ENCODE data around the gene PGAP1.
A peak's percentile ranks its signal among the peaks of the same experiment; 100 is the strongest.

The PGAP1 gene

DNA sequence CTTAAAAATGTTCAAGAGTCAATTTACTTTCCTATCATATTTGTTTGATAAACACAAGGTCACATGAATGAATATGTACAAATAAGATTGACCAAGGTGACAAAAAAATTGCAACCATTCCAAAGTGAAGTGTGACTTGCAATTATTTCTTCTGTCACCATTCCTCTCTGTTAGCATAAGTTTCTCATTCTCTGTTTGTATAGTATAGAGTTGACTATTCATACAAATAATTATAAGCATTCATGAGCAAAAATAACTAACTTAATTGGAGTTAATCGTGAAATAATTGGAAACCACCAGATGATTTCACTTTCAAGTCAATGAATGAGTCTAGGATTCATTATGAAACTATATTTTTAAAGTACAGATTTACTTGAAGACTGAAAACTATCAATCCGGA lies 42.1 kb downstream of the PGAP1 start:
- no peak for DNase-seq

DNA sequence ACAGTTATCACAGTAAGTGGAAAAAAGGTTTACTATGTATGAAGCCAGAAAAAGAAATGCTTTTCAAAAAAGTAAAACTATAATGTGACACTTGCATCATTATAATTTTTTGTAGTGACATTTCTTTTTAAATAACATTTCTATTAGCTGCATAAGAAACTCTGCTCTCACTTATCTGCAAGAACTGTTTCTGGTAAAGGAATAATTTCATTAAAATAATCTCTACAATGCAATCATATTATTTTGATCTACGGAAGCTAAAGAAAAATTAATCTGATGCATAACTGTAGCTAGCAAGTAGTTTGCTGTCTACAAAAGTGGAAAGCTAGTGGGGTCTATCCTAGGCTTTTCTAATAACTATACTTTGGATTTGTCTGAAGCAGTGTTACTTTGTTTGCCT lies 50.1 kb downstream of the PGAP1 start:
- DNase-seq, result no peak

DNA sequence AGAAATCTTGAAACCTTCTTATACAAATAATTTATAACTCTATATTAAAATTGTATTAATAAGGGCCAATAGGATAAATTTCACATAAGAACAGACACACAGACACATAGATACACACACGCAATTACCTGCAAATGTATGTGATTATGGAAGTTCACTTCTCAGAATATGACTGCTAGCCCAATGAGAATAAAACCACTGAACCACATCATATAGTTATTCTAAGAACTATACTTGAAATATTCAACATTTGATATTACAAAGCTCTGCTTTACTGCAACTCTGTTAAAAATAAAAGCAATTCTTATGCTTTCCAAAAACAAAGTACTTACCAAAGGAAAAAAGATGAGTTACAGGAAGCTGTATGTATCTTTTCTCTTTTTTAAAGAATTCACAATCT lies 51.1 kb downstream of the PGAP1 start:
- DNase-seq, result no peak

DNA sequence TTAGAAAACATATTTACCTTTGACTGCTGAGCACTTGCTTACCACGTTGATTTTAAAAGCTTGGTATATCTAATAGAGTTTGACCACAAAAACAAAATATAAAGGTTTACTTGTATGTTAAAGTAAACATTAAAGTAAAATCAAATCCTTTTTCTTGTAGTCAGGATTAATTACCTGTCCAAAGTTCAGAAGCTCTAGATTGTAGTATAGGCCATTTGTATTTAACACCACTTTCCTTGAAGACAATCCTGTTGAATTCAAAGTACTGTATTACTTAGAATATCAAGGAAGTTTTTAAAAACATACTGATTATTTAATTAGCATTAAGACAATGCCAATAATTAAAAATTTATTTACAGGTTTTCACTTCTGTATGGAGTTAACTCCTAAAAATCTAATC lies 53.0 kb downstream of the PGAP1 start:
- DNase-seq, result no peak

DNA sequence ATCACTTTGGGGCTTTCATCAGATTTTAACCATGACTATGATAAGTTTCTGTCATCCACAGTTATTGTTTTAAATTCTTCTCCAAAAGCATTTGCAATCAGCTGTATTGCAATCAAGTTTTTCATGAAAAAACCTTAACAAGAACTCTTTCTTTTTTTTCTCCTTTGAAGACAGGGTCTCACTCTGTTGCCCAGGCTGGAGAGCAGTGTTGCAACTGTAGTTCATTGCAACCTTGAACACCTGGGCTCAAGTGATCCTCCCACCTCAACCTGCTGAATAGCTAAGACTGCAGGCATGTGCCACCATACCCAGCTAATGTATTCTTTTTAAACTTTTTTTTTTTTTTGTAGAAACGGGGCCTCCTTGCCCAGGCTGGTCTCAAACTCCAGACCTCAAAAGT lies 71.9 kb downstream of the PGAP1 start:
- DNase-seq, result no peak

DNA sequence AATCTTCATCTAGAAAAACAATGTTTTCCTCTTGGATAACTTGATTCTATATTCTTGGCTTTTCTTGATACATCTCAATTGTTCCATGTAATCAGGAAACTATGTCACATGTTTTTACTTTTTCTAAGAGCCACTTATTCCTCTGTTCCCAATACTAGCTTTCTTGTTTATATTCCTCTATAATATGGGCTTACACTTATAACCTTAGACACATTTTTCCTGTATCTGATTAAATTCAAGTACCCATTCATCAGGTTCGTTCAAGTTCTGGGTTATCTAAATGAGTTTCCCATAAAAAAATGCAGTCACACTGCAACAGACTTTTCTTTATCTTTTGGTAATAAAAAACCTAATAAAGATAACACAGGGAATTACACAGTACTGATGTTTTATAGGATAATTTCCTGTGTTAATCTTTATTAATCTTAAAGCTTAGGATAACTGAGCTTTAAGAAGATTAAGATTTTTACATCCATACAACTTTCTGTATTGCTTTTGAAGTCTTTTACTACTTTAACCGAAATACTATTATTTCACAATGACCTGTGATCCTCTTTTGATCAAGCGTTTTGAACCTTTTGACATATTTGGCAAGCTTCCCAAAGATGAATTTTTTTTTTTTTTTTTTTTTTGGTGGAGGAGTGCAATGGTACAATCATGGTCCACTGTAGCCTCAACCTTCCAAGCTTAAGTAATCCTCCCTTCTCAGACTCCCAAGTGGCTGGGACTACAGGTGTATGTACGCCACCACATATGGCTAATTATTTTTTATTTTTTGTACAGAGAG lies 73.0 kb downstream of the PGAP1 start:
- DNase-seq, result no peak

DNA sequence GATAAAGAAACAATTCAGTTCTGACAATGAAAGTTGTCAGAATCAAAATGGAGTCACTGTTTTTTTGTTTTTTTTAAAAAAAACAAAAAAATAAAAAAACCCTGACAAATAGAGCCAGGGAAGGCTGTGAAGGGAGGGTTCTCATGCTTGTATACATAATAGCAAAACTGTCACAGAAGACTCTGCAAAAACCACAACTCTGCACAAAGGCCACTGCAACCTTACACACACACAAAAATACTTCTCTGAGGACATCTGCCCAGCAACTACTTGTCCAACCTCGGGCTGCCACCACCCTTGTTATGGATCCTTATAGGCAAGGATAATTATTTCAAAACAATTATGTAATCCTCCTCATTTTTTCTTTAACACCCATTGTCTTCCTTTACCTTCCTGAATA lies 75.4 kb downstream of the PGAP1 start:
- no peak for DNase-seq

DNA sequence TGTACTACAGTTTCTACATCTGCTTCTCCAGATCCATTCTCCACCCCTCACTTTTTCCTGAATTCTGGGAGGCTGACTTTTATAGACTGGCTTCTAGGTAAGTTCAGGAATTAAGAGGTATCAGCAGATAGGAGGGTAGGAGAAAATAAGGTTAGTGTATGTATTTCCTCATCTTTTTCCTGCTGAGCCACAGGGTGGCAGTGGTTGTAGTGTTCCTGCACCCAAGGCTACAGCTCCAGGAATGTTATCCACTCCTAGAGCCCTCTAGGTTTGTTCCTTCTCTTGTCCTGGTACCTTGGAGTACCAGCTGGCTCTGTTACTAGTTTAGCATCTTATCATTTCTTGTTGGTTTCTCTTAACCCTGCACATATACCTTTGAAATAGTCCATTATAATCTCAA lies 76.6 kb downstream of the PGAP1 start:
- DNase-seq, result no peak

DNA sequence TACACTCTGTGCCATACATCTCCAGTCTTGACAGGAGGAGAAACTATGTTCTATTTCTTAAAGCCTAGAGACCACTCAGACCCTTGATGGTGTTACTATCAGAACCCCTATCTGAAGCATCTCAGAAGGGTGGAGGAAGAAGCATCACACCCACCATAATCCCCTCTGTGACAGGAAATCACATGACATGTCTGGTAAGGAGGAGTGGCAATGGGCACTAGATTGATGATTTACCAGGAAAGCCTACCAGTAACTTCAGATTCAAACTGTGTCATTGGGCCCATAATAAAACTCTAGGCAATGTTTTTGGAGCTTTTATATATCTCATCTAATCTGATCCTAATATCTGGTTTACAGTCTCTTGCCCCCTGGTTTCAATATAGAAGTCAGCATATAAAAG lies 80.2 kb downstream of the PGAP1 start:
- DNase-seq, result no peak

DNA sequence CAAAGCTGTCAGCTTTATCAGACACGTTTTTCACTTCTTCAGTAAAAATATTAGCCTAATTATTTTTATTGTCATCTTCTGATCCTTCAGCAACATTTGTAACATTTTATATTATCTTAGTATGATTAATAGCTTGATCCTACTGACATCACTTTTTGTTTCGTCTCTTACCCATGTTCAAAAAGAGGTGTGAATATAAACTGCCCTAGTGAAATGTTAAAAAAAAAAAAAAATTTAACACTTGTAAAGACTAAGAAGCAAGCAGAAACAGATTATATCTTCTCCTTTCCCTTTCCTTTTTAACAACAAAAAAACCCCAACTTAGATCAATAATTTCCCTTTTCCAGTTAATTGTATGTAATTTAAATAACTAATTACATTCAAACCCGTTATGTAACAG lies 81.1 kb downstream of the PGAP1 start:
- no peak for DNase-seq

DNA sequence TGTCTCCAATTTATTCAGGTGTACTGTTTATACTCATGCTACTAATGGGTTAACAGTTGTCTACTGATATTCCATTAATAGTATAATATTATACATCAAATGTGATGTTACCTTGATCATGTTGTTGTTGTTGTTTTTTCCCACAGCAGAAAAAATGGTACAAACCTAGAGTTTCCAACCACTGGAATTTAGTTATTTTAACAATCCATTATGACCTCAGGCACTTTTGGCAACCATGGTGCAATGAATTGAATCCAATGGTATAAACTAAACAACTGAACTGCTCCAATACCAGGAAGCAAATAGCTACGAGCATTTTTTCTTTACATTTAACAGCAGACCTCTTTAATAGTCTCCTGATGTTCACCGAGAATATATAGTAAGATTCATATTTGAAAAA lies 86.3 kb downstream of the PGAP1 start:
- no peak for DNase-seq

DNA sequence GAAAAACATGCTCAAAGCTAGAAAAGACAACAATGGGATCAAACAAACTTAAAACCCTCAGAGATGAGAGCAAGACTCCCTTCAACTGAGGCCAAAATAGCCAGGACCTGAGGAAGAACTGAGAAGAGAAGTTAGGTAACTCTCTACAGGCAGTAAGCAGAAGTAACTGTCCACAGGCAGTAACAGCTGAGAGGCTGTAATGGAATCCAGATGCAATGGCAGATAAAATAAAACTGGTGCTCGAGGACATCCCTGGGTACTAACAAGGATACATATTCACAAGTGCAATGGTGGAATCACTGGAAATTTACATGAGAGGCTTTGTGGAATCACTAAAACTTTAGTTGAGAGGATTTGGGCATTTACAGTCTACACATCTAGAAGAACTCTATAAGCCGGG lies 86.9 kb downstream of the PGAP1 start:
- DNase-seq, result no peak

DNA sequence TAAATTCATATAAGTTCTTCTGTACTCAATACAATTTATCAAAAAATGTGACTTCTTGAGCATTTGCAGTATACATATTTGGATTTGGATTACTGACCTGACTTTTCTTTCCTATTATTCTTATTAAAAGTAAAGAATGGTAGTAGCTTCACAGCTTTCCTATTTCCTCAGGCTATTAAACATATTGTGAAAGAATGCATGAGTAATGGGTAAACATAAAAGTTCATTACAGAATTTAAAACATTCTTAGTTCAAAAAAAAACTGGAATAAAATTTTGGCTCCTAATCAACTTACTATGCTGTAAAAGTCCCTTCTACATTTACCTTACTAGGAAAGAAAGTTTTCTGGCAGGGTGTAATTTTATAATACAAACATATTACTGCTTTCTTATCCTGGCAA lies 90.1 kb downstream of the PGAP1 start:
- DNase-seq, result no peak

DNA sequence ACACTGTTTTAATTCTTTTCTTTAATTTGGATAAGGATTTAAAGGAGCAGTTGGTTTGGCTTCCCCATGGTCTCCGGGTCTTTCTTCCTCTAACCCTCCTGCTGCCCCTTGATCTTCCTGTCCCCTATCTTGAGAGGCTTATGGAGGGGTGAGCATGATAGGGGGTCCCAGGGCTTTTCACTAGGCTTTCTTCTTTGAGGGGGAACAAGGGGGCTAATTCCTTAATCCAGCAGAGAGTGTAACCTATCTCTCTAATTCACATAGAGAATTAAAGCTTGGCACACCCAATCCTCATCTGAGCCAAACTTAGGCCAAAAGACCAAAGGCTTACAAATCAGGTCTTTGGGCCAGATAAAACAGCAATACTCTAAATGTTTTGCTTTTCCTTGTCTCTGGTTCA lies 95.8 kb downstream of the PGAP1 start:
- DNase-seq, result no peak

DNA sequence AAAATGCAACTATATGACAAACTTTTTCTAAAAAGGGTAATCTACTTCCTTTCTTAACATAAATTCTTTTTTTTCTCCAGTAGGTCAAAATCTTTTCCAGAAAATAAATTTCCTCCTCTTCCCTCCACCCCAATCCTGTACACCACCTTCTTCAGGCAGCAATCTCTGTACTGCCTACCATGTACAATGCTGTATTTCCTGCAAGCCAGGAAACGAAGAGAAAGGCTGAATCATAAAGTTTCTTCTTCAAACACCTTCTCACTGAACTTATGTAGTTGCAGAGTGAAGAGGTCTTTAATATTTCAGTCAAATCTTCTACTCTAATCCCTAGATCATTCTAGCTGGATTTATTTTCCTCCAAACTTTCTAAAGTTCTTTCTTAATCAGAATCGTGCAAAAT lies 99.2 kb downstream of the PGAP1 start:
- DNase-seq, result no peak

DNA sequence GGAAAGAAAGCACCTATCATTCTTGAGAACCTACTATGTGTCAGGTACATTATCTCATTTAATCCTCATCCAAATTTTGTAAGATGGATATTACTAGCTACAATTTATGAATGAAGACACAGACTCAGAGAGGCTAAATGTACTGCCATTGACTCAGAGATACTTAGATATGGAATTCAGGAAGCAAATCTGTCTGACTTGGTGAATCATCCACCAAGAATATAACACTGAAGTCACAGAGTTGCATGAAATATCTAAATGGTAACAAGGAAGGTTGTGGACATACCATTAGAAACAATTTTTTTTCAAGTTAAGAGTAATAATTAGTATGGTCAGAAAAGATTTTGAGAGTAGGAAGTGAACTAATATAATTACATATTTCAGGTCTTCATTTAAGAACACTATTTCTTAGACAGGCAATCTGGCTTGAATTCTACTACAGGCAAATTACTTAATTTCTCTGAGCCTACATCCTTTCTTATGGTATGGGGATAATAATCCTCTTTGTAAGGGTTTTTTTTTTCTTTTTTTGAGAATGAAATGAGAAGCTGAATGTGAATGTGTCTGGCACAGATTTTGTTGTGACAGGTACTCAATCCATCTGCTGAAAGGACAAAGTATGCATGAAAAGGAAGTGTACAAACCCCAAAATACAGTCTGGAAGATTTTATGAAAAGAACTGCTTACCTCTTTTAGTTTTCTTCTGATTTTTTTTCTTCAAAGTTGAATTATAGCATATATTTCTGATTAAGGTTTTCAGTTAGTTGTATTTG lies 102.6 kb downstream of the PGAP1 start:
- no peak for DNase-seq

DNA sequence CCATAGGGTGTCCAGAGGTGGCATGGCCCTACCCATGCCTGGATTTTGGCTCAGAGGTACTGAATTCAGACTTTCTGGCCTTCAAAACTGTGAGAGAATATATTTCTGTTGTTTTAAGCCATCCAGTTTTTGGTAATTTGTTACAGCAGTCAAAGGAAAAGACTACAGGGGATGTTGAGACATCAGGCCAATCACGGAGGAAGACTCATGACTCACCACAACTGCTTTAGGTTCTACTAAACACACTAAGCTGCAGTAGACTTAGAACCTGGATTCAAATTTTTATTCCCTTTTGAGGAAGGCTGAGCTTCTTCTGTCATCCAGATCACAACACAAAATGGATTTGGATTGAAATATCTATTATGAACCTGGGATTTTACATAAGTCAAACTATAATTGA lies 105.3 kb downstream of the PGAP1 start:
- DNase-seq, result no peak

DNA sequence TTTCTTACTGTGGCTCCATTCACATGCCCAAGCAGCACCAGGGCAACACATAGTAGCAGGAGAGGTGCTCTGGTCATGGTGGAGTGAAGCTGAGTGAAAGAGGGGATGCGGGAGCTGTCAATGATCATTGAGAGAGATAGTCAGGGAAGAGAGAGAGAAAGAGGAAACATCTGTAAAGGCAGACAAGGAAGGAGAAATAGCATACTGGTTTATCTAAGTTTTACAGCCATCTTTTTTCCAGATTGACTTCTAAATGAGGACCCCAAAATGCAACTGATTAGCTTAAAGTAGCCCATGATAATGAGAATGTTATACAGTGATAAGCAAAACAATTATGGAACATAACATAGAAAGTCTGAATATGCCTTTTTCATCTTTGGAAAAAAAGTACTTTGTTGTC lies 117.2 kb downstream of the PGAP1 start, which contains the start of gene C2orf66:
Gene C2orf66, minus strand, starts transcription at position 96 of the 400 bp plus-strand sequence. Its CDS starts 19 bp downstream, at position 77.
- no peak for DNase-seq

DNA sequence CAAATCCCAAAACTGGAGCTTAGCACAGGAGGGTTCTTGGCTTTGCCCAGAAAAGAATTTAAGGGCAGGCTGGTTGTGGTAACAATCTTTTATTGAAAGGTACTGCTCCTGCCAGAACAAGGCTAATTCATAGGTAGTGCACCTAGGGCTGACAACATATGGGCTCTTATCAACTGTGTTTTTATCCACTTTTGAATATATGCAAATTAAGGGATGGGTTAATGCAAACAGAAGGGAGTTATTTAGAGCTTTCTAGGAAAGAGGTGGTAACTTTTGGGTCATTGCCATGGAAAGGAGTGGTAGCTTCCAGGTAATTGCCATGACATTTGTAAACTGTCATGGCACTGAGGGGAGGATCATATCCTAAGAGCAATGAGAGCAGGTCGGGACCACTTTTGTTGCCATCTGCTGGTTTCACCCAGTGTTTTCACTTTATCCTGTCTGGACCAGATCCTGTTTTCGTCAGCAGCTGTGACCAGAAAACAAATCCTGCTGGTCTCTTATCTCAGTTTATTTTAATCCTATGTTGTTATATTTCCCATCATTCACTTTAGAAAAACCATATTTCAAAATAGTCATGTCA lies 118.3 kb downstream of the PGAP1 start:
- DNase-seq, result peak; percentile 42

DNA sequence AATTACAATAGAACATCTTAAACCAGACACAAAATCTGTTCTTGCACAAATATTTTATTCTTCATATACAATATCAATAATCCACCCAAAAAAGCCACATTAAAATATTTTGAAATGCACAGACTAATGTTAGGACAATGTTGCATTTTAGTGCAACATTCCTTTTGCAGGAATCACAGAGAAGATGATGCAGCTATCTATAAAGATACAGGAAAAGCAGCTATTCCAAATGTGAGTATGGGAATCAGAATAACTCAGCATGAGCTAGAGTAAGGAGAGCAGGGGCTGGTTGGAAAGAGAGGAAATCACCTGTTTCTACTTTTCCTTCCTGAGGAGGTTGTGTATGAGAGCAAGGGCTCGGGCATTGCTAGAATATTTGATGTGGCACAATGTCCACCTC lies 122.1 kb downstream of the PGAP1 start:
- no peak for DNase-seq

DNA sequence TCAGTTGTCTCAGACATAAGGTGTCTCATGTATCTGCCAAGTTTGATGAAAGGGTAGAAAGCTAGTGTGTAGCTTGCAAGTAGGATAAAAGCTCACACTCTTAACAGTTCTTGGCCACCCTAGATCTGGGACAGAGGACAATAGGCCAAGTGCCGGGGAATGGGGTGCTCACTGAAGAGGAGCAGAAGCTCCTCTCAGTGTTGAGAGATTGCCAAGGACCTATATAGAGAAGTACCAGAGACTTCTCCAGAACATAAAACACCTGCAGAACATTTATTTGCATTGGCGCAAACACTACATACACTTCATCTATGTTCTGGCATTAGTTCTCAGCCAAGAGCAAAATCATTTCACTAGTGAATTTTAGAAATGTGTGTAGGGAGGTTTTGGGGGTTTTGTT lies 124.1 kb downstream of the PGAP1 start:
- DNase-seq, result no peak

DNA sequence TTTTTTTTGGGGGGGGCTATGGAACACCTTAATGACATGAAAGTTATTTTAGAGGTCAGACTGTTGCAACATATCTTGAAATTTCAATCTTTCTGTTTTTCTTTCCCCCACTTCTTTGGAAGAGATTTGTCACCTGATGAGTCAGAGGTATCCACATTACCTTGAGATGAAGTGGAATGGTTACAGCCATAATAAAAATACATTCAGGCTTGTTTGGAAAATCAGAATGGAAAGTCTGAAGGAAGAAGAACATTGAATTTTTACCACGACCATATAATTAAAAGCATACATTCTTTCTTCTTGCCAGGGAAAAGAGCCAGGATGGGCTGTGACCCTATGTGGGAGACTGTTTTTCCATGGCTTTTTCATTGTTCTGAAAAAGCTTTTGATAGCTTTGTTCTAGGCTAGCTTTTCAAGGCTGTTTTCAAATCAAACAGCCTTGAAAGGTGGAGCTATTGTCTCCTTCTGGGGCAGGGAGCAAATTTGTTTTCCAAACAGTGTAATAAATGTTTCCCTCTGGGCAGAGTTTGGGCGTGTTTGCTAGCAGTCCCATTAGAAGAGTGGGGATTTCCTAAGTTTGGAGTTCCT lies 124.7 kb downstream of the PGAP1 start:
- DNase-seq, result no peak

DNA sequence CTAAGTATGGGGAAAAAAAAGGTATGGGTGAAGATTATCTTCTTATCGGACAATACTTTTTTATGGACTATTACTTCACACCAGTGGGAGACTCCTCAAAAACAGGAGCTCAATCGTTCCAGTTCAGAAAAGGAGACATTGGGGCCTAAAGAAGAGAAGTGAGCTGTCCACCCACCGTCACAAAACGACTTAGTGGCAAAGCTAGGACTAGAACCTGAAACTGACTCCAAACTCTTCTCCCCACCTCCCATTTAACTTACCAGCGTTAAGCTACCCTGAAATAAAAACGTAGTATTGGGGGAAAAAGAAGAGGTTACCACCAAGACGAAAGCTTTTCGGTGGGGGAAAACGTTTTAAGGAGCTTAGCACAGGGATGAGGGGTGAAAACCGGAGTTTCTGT lies 127.5 kb downstream of the PGAP1 start:
- DNase-seq, result no peak

DNA sequence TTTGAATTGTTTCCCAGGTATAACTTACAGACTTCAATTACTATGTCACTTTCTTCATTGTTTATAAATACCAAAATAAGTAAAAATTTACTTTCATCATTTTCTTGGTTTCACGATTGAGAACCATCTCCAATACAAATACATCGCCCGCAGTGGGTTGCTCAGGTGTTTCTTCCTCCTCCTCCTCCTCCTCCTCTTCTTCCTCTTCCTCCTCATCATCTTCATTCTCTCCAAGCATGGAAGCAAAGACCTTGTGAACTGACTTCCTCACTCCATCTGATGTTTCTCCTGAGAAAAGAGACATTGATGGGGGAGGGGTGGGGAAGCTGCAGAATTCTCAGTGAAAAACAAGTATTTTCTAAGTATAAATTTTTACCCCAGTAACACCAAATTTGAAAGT lies 133.6 kb downstream of the PGAP1 start:
- DNase-seq, result no peak
